Activated CD8-positive, alpha-beta memory T cell treated with anti-CD3 and anti-CD28 coated beads for 4 hours (primary cell): ENCODE data around the gene KLHDC4.

ENCODE experiments used
- DNase-seq, 2 donors: peaks; one replicate each; pipeline ENCODE4 v3.0.0-alpha.2; 2020; ENCODE audit warnings: low read depth in 2 of 2

The KLHDC4 gene

GRCh38 chr16:87700406-87701077 is 65.2 kb downstream of the KLHDC4 start:
- no peak for DNase-seq

GRCh38 chr16:87698676-87699199 is 67.0 kb downstream of the KLHDC4 start:
- no peak for DNase-seq

- no peak for DNase-seq
Measured at GRCh38 chr16:87698241-87698640, 67.5 kb downstream of the KLHDC4 start.

- DNase-seq, result no peak
Measured at GRCh38 chr16:87697792-87698191, 68.0 kb downstream of the KLHDC4 start.

GRCh38 chr16:87697256-87697655 is 68.5 kb downstream of the KLHDC4 start:
- DNase-seq, result no peak

GRCh38 chr16:87696726-87697125 is 69.1 kb downstream of the KLHDC4 start:
- no peak for DNase-seq

GRCh38 chr16:87695534-87695933 is 70.3 kb downstream of the KLHDC4 start:
- no peak for DNase-seq

GRCh38 chr16:87694441-87695125 is 71.2 kb downstream of the KLHDC4 start:
- DNase-seq, result no peak

GRCh38 chr16:87693827-87694226 is 72.0 kb downstream of the KLHDC4 start:
- no peak for DNase-seq

GRCh38 chr16:87692756-87693155 is 73.0 kb downstream of the KLHDC4 start:
- no peak for DNase-seq

- no peak for DNase-seq
Measured at GRCh38 chr16:87692176-87692575, 73.6 kb downstream of the KLHDC4 start.

GRCh38 chr16:87691686-87692079 is 74.1 kb downstream of the KLHDC4 start:
- no peak for DNase-seq

GRCh38 chr16:87690911-87691685 is 74.7 kb downstream of the KLHDC4 start:
- no peak for DNase-seq

GRCh38 chr16:87689956-87690465 is 75.8 kb downstream of the KLHDC4 start:
- no peak for DNase-seq

GRCh38 chr16:87688876-87689815 is 76.6 kb downstream of the KLHDC4 start:
- no peak for DNase-seq

- no peak for DNase-seq
Measured at GRCh38 chr16:87687998-87688529, 77.7 kb downstream of the KLHDC4 start.

- no peak for DNase-seq
Measured at GRCh38 chr16:87687126-87687910, 78.5 kb downstream of the KLHDC4 start.

- no peak for DNase-seq
Measured at GRCh38 chr16:87686697-87687096, 79.1 kb downstream of the KLHDC4 start.

- no peak for DNase-seq
Measured at GRCh38 chr16:87685766-87686165, 80.0 kb downstream of the KLHDC4 start.

GRCh38 chr16:87685405-87685755 is 80.4 kb downstream of the KLHDC4 start:
- DNase-seq, result no peak
